Parathyroid adenoma (tissue), 2 donors: ENCODE results near the gene PGM5.

ENCODE experiments used
- H2AFZ ChIP-seq: fragments of 300-600 bp; sonication (generic); one replicate; pipeline ENCODE4 v1.7.0; 2017; ENCODE audit warnings: antibody characterized with exemption, mild to moderate bottlenecking
- H3K27ac ChIP-seq: fragments of 300-600 bp; sonication (generic); one replicate; pipeline ENCODE4 v1.7.0; 2017
- H3K27me3 ChIP-seq: fragments of 300-600 bp; sonication (generic); one replicate; pipeline ENCODE4 v1.7.0; 2017; ENCODE audit warnings: low read length; ENCODE audit not compliant: control insufficient read depth, insufficient read depth
- H3K36me3 ChIP-seq: fragments of 300-600 bp; sonication (generic); one replicate; pipeline ENCODE4 v1.7.0; 2017; ENCODE audit warnings: low read length; ENCODE audit not compliant: control insufficient read depth, insufficient read depth
- H3K4me1 ChIP-seq: fragments of 300-600 bp; sonication (generic); one replicate; pipeline ENCODE4 v1.7.0; 2017; ENCODE audit warnings: control low read depth
- H3K4me2 ChIP-seq: fragments of 300-600 bp; sonication (generic); one replicate; pipeline ENCODE4 v1.7.0; 2017; ENCODE audit warnings: low read length
- H3K4me3 ChIP-seq: fragments of 300-600 bp; sonication (generic); one replicate; pipeline ENCODE4 v1.7.0; 2017; ENCODE audit warnings: low read depth, low read length
- H3K79me2 ChIP-seq: fragments of 300-600 bp; sonication (generic); one replicate; pipeline ENCODE4 v1.7.0; 2017; ENCODE audit warnings: control low read depth
- H3K9ac ChIP-seq: fragments of 300-600 bp; sonication (generic); one replicate; pipeline ENCODE4 v1.7.0; 2017; ENCODE audit warnings: mild to moderate bottlenecking
- H3K9me3 ChIP-seq: fragments of 300-600 bp; sonication (generic); one replicate; pipeline ENCODE4 v1.7.0; 2017; ENCODE audit warnings: low read length; ENCODE audit not compliant: control insufficient read depth
- TF ChIP-seq, protein P1 (sequence below): fragments of 300-600 bp; sonication (generic); IDR thresholded peaks from one replicate; pipeline ENCODE4 v1.7.0; 2017; ENCODE audit warnings: antibody characterized with exemption, mild to moderate bottlenecking
- donor health status: primary hyperparathyroidism.

Gene PGM5

GRCh38 chr9:68431307-68431706 is 74.9 kb downstream of the PGM5 start:
- H3K79me2 ChIP-seq: no peaks in the 10 kb centered on the region
- H3K4me3 ChIP-seq: no peak overlapping the region
- no peak overlapping the region for H3K4me2 ChIP-seq
- no peaks in the 10 kb centered on the region for H3K36me3 ChIP-seq
- H2AFZ ChIP-seq: no peak overlapping the region
- H3K27ac ChIP-seq: no peak overlapping the region
- H3K9ac ChIP-seq: no peak overlapping the region
- TF ChIP-seq, protein P1, sequence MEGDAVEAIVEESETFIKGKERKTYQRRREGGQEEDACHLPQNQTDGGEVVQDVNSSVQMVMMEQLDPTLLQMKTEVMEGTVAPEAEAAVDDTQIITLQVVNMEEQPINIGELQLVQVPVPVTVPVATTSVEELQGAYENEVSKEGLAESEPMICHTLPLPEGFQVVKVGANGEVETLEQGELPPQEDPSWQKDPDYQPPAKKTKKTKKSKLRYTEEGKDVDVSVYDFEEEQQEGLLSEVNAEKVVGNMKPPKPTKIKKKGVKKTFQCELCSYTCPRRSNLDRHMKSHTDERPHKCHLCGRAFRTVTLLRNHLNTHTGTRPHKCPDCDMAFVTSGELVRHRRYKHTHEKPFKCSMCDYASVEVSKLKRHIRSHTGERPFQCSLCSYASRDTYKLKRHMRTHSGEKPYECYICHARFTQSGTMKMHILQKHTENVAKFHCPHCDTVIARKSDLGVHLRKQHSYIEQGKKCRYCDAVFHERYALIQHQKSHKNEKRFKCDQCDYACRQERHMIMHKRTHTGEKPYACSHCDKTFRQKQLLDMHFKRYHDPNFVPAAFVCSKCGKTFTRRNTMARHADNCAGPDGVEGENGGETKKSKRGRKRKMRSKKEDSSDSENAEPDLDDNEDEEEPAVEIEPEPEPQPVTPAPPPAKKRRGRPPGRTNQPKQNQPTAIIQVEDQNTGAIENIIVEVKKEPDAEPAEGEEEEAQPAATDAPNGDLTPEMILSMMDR: no peak
- no peaks in the 10 kb centered on the region for H3K4me1 ChIP-seq
- no peaks in the 10 kb centered on the region for H3K9me3 ChIP-seq
- no peaks in the 10 kb centered on the region for H3K27me3 ChIP-seq

GRCh38 chr9:68433531-68434110 is 77.2 kb downstream of the PGM5 start:
- Histone ChIP-seq H3K4me2 (no peak overlapping the region), H2AFZ (no peak overlapping the region), H3K4me1 (no peaks in the 10 kb centered on the region), H3K4me3 (no peak overlapping the region), H3K36me3 (no peaks in the 10 kb centered on the region), H3K9me3 (no peaks in the 10 kb centered on the region), H3K27me3 (no peaks in the 10 kb centered on the region), H3K27ac (no peak overlapping the region), H3K9ac (no peak overlapping the region), H3K79me2 (no peaks in the 10 kb centered on the region)
- TF ChIP-seq, protein P1: no peak

- no peaks in the 10 kb centered on the region for H3K27me3 ChIP-seq
- no peak overlapping the region for H2AFZ ChIP-seq
- no peak overlapping the region for H3K9ac ChIP-seq
- no peaks in the 10 kb centered on the region for H3K9me3 ChIP-seq
- no peak overlapping the region for H3K4me2 ChIP-seq
- no peaks in the 10 kb centered on the region for H3K79me2 ChIP-seq
- H3K4me3 ChIP-seq: no peak overlapping the region
- H3K27ac ChIP-seq: no peak overlapping the region
- no peaks in the 10 kb centered on the region for H3K4me1 ChIP-seq
- H3K36me3 ChIP-seq: no peaks in the 10 kb centered on the region
- TF ChIP-seq, protein P1: no peak
Observed at GRCh38 chr9:68437785-68438184, 81.4 kb downstream of the PGM5 start.

DNA sequence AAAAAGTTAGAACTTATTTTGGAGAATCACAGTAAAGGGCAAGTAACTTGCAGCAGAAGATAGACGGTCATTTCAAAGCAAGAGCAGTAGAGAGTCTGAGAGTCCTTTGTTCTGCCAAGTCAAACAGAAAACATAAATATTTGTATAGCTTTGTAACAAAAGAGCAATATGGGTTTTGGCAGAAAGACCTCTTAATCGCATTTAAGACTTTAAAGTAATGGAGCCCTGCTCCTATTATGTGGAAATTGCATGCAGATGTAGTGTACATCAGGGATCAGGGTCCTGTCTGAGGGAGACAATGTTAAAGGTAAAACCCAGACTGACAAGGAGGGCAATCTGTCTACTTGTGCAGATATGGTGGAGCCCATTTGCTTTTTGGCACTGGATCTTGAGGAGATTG is 87.2 kb downstream of the PGM5 start:
- Histone ChIP-seq H3K4me2 (no peak overlapping the region), H3K27me3 (no peaks in the 10 kb centered on the region), H3K79me2 (no peaks in the 10 kb centered on the region), H3K27ac (no peak overlapping the region), H2AFZ (no peak overlapping the region), H3K36me3 (no peaks in the 10 kb centered on the region), H3K4me1 (no peaks in the 10 kb centered on the region), H3K4me3 (no peak overlapping the region), H3K9me3 (no peaks in the 10 kb centered on the region), H3K9ac (no peak overlapping the region)
- TF ChIP-seq, protein P1: no peak

GRCh38 chr9:68446836-68447235 is 90.4 kb downstream of the PGM5 start:
- Histone ChIP-seq H3K9me3 (no peaks in the 10 kb centered on the region), H3K79me2 (no peaks in the 10 kb centered on the region), H3K4me3 (no peak overlapping the region), H2AFZ (no peak overlapping the region), H3K4me1 (no peaks in the 10 kb centered on the region), H3K27me3 (no peaks in the 10 kb centered on the region), H3K27ac (no peak overlapping the region), H3K36me3 (no peaks in the 10 kb centered on the region), H3K4me2 (no peak overlapping the region), H3K9ac (no peak overlapping the region)
- TF ChIP-seq, protein P1: no peak
